VCaP (cell line): ENCODE results near the gene IGSF10.

ENCODE experiments used
- H3K27ac ChIP-seq: fragments of 450-650 bp; 2 replicates; pipeline ENCODE4 v1.5.1; 2017
- TF ChIP-seq, protein P1 (sequence below): fragments of 450-650 bp; conservative IDR thresholded peaks from 2 replicates; pipeline ENCODE4 v1.5.1; 2017; ENCODE audit warnings: mild to moderate bottlenecking, moderate library complexity

The IGSF10 gene

GRCh38 chr3:151456065-151456464 lies 4.8 kb downstream of the IGSF10 start:
- no peak overlapping the region for H3K27ac ChIP-seq
- TF ChIP-seq, protein P1, sequence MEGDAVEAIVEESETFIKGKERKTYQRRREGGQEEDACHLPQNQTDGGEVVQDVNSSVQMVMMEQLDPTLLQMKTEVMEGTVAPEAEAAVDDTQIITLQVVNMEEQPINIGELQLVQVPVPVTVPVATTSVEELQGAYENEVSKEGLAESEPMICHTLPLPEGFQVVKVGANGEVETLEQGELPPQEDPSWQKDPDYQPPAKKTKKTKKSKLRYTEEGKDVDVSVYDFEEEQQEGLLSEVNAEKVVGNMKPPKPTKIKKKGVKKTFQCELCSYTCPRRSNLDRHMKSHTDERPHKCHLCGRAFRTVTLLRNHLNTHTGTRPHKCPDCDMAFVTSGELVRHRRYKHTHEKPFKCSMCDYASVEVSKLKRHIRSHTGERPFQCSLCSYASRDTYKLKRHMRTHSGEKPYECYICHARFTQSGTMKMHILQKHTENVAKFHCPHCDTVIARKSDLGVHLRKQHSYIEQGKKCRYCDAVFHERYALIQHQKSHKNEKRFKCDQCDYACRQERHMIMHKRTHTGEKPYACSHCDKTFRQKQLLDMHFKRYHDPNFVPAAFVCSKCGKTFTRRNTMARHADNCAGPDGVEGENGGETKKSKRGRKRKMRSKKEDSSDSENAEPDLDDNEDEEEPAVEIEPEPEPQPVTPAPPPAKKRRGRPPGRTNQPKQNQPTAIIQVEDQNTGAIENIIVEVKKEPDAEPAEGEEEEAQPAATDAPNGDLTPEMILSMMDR = no peak

DNA sequence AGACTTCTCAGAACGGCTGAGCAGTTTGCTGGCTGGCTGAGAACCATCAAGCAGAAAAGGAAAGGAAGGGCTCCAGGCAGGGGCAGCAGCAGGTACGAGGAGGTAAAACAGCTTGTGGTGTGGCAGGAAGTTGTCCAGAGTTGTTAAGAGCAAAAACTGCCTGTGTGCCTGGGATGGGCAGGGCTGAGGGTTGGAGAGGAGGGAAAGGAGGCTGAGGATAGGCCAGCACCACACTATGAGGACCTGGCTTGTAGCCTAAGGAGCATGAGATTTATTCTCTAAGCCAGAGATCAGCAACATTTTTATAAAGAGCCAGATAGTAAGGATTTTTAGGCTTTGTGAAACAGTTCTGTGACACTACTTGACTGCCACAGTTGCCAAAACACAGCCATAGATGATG lies 8.0 kb downstream of the IGSF10 start:
- no peak overlapping the region for H3K27ac ChIP-seq
- TF ChIP-seq, protein P1 = no peak

DNA sequence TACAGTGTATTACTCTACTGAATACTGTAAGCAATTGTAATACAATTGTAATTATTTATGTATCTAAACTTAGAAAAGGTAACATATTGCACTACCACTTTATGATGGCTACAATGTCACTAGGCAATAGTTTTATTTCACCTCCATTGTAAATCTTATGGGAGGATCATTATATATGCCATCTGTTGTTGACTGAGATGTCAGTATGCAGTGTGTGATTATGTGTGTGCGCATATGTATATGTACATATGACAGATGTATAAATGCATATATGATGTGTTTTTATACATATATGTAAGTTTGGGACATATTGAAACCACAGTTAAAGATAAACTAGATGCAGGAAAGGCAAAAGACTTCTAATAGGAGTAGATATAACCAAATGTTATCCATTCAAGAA lies 8.5 kb downstream of the IGSF10 start:
- no peak overlapping the region for H3K27ac ChIP-seq
- TF ChIP-seq, protein P1 = no peak

- H3K27ac ChIP-seq = no peak overlapping the region
Measured at GRCh38 chr3:151446002-151446340, 14.9 kb downstream of the IGSF10 start.

GRCh38 chr3:151445273-151446001 lies 15.4 kb downstream of the IGSF10 start:
- no peak overlapping the region for H3K27ac ChIP-seq
- TF ChIP-seq, protein P1 = no peak

More at GRCh38 chr3:151446002-151446340, 14.9 kb downstream of the IGSF10 start:
- TF ChIP-seq, protein P1 = no peak

GRCh38 chr3:151443583-151443982 lies 17.3 kb downstream of the IGSF10 start:
- no peak overlapping the region for H3K27ac ChIP-seq
- TF ChIP-seq, protein P1 = no peak

GRCh38 chr3:151440940-151441339 lies 19.9 kb downstream of the IGSF10 start:
- no peak overlapping the region for H3K27ac ChIP-seq
- TF ChIP-seq, protein P1 = no peak
